ENCODE data around the gene NLE1.

DNA sequence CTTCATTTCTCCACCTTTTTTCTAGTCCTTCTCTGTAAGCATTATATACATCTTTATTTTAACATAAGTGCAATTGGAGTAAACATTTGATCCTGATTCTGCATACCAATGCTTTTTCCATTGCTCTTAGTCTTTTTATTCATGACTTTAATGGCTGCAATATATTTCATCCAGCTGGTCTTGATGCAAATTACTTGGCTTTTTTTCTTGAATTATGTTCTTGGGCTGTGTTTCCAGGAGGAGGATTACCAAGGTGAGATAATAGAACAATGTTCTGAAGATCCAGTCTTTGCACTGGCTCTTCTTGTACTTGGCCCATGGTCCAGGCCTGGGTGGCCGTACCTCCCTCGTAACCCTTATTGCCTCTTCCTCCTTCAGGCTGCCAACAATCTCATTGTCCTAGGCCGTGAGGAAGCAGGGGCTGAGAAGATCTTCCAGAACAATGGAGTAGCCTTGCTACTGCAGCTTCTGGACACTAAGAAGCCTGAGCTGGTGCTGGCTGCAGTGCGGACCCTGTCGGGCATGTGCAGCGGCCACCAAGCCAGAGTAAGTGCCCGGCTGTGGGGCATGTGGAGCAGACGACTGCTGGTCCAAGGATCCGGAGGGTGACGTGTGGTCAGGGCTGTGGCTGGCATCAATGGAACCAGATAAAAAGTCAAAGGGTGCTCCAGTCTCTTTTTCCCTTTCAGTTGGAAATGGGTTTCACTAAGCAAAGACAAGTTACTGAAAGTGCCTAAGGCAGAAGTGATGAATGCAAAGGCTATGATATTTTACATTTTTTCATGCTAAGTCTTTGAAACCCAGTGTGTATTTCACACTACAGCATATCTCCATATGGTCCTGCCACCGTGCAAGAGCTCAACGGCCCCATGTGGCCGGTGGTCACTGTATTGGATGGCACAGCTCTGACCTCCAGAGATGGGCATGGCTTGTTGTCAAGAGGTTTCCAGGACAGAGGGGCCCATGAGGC is 12.4 kb upstream of the NLE1 start:
- TF ChIP-seq SIN3A (IDR thresholded peaks at IDR 0.05; ENCODE audit: borderline replicate concordance, insufficient read depth, low read depth, low read length): no peak
- no peak for TF ChIP-seq CTCF (IDR thresholded peaks at IDR 0.05)
- no peak for TF ChIP-seq POLR2AphosphoS5 (IDR thresholded peaks at IDR 0.05; ENCODE audit: low read depth, low read length)
- TF ChIP-seq REST (IDR thresholded peaks at IDR 0.05; ENCODE audit: insufficient read depth in 1 of 2, low read depth in 2 of 2, low read length in 1 of 2): no peak
- TF ChIP-seq TCF7L2 (IDR thresholded peaks at IDR 0.05; ENCODE audit: low read depth, low read length): no peak
